ENCODE data around the gene USP11.

GRCh38 chrX:47214435-47215077 lies 18.3 kb upstream of the USP11 start:
- TF ChIP-seq EZH2 (IDR thresholded peaks at IDR 0.05; ENCODE audit: borderline replicate concordance, insufficient read depth, low read depth, low read length, poor library complexity, severe bottlenecking) (no peak), CTCF (IDR thresholded peaks at IDR 0.05) (no peak)

Data from B cell (primary cell).